ENCODE data around the gene DPEP2. TPM values are rescaled to one million over a fixed set of nuclear protein-coding genes. Genes with fewer than 3 reads are reported as not detected.

DPEP2 gene, protein sequence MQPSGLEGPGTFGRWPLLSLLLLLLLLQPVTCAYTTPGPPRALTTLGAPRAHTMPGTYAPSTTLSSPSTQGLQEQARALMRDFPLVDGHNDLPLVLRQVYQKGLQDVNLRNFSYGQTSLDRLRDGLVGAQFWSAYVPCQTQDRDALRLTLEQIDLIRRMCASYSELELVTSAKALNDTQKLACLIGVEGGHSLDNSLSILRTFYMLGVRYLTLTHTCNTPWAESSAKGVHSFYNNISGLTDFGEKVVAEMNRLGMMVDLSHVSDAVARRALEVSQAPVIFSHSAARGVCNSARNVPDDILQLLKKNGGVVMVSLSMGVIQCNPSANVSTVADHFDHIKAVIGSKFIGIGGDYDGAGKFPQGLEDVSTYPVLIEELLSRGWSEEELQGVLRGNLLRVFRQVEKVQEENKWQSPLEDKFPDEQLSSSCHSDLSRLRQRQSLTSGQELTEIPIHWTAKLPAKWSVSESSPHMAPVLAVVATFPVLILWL
- total RNA-seq (2014; rRNA removed; shearing (Covaris generic)), result not detected in 2 replicates

DNA sequence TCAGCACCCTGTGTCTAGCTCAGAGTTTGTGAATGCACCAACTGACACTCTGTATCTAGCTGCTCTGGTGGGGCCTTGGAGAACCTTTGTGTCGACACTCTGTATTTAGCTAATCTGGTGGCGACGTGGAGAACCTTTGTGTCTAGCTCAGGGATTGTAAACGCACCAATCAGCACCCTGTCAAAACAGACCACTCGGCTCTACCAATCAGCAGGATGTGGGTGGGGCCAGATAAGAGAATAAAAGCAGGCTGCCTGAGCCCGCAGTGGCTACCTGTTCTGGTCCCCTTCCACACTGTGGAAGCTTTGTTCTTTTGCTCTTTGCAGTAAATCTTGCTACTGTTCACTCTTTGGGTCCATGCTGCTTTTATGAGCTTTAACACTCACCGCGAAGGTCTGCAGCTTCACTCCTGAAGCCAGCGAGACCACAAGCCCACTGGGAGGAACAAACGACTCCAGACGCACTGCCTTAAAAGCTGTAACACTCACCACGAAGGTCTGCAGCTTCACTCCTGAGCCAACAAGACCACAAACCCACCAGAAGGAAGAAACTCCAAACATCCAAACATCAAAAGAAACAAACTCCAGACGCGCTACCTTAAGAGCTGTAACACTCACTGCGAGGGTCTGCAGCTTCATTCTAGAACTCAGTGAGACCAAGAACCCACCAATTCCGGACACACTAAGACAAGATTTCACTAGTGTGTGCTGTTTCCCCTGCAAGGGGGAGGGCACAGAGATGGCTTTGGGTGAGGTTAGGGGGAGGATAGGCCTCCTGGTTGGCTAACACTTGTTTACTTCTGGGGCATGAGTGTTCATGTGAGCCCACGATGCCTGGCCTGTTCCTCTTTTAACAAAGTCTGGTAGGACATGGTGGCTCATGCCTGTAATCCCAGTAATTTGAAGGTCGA, at the start of gene DPEP2:
DPEP2 (minus strand) TSS at position 706 of the 910 bp plus-strand sequence. CDS start 6,272 bp downstream, outside the sequence.

DNA sequence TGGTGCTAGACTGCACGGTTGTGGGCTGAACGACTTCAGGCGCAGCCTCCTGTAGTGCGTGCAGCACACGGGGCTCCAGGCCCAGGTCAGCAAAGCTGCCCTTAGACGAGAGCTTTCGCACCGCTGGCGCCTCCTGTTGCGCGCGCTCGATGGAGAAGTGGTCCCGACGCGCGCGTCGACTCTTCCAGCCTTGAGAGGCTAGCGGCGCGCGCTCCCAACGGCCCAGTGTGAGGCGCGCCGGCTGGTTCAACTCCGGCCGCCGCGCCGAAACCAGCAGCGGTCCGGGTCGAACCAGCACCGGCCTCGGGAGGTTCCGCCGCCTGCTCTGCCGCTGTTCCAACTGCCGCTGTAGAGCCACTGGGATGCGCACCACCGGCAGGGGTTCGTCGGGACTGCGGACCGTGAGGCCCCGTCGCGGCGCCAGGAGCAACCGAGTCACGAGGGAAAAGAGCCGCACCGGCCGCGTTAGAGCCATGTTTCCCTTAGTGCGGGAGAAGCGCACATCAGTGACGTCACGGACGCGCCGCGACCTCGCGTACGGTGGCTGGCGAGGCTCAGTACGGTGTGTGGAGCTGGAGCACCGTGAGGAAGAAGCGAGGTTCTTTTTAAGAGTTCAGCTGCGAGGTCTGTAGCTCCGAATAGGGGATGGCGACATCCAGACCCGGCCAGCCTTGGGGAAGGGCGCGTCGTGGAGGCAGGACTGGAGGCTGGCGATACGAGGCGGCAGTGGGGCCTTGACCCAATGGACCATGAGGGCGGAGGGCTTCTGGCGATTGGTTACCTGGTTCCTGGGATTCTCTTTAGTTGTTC, 23.6 kb upstream of the DPEP2 start, which contains the start of the genes DDX28 and DUS2:
DDX28 (minus strand) TSS at position 505 of the 810 bp plus-strand sequence; CDS start at position 475, 30 bp downstream.
DUS2 (plus strand) TSS at position 557 of the 810 bp plus-strand sequence. CDS start 14,740 bp downstream, outside the sequence.

DNA sequence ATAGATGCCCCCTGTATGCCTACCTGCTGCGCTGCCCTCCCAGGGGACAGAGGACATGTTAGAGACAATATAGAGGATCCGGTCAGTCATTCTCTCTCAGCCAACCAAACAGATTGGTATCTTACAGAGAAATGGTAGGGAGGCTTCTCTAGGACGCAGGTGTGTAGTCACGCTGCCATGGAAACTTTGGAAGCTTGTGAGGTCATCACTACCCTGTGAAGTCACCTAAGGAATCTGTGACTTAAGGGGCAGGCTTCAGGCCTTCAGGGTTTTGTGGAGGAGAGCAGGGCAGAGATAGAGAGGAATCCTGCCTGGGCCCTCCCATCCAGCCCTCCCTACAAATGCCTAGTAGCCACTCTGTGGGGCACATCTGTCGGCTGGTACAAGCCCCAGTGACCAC, 16.4 kb upstream of the DPEP2 start, which contains the start of gene DPEP2NB:
DPEP2NB (minus strand) TSS at position 231 of the 400 bp plus-strand sequence; CDS start at position 90, 141 bp downstream.

DNA sequence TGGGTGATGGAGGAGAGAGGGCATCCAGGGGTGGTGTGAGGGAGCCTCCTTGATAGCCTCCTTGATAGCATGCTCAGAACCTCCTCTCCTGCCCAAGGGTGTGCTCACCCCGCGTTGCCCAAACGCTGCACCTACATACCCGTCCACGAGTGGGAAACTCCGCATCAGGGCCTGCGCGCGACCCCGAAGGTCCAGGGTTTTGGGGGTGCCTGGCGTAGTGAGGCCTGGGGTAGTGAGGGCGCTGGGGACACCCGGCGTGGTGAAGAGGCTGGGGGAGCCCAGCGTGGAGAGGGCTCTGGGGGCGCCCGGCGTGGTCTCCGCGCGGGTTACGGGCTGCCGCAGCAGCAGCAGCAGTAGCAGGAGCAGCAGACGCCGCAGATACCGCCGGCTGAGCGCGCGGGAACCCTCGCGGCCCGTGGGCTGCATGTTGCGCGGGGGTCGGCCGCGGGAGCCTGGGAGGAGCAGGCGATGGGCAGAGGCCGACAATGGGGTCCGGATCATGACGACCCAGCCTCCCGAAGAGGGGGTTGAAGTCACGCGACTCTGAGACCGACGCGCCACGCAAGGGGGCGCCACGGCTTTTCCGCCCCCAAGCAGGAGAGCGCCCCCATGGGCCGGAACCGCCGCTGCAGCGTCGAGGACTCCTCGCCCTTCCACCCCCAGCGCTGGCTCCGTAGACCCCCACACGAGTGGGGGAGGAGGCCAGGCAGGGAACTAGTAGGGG, 19.2 kb downstream of the DPEP2 start, which contains the start of gene DPEP3:
DPEP3 (minus strand) TSS at position 545 of the 724 bp plus-strand sequence; CDS start at position 426, 119 bp downstream.

DNA sequence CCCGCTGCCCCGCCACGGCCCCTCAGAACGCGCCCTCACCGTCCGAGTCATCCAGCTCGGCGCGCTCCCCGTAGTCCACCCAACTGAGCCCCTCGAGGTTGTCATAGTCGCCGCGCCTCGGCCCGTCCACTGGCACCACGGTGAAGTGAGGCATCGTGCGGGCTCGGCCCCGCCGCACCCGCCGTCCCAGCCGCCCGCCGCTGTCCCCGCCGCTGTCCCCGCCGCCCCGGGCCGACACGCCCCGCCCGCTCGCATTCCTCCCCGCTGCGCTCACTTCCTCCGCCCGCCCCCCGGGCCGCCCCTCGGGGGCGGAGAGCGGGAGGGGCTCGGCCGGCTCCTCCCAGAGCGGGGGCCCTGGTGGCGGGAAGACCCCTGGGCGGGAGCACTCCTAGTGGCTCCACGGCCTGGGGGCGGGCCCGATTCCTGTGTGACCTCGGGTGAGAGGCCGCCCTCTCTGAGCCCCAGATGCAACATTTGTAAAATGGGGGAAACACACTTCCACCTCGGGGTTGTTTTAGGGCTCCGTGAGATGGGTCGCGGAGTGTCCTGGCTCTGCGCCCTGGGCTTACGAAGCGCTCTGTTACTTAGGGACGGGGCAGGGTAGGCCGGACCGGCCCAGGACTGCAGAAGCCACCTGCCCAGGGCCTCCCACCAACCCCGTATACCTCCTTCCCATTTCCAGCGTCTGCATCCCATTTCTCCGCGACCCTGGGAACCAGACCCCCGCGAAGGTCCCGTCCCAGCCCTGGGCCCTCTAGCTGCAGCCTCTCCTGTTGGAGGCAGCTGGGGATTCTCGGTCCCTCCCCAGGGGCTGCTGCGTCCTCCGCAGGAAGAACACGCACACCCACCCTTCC, 30.7 kb downstream of the DPEP2 start, which contains the start of gene SLC12A4:
SLC12A4 (minus strand) TSS at position 238 of the 854 bp plus-strand sequence; CDS start at position 154, 84 bp downstream.

DNA sequence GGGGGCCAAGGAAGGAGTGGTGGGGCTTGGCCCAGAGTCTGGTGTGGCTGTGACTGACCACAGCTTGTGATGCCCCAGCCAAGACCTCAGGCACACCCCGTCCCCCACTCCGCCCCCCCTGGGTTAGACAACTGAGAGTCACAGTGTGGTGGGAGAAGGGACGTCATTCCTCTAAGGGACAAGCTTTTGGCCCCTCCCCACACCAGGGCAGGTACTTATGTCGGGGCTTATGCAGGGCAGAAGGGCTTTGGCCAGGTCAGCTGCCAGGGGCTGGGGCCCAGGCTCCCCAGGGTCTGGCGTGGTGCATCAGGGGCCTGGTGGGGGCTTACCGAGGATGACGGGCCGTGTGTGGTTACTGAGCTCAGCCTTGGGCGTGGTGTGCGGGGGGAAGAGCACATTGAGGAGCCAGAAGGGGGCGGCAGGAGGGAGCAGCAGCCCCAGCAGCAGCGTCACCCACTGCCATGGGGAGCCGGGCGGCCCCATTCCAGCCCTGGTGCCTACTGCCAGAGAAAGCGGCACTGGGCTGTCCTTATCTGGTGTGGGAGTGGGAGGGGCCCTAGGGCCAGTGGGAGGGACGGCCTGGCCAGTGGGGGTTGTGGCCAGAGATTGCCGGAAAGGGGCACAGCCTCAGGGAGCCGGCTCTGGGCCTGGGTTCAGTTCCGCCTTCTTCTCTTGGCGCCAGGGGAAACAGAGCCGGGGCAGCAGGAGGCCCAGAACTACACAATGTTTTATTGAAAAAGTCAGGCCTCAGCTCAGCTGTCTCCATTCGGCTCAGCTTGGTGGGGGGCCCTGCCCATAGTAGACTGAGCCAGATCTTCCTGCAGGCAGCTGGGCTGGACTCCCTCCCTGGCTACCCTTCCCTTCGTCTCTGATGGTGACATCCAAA, 55.4 kb downstream of the DPEP2 start, which contains the start of gene LCAT:
LCAT (minus strand) TSS at position 502 of the 886 bp plus-strand sequence; CDS start at position 483, 19 bp downstream.

Small RNA genes lying within 50 kb of the gene (small RNA-seq; reads per million reads assigned to genes)
- not detected for gene RNU6-359P

Other genes with a start within 250 kb of the DPEP2 start
- gene RANBP10, start 192.9 kb downstream of the DPEP2 start, total RNA-seq (2014; rRNA removed; shearing (Covaris generic)), result 5.4 and 5.5 TPM in 2 replicates
- gene TSNAXIP1, start 192.6 kb downstream of the DPEP2 start, total RNA-seq (2014; rRNA removed; shearing (Covaris generic)), result 0.66 and 1.6 TPM in 2 replicates
- 36.9 and 37.4 TPM in 2 replicates for gene THAP11, start 157.2 kb downstream of the DPEP2 start, total RNA-seq (2014; rRNA removed; shearing (Covaris generic))
- 174 TPM in 2 replicates for gene NUTF2, start 152.6 kb downstream of the DPEP2 start, total RNA-seq (2014; rRNA removed; shearing (Covaris generic))
- gene CENPT, start 151.8 kb downstream of the DPEP2 start, total RNA-seq (2014; rRNA removed; shearing (Covaris generic)), result 29.7 and 30.7 TPM in 2 replicates
- 82.4 and 94.4 TPM in 2 replicates for gene EDC4, start 126.4 kb downstream of the DPEP2 start, total RNA-seq (2014; rRNA removed; shearing (Covaris generic))
- gene NRN1L, start 114.6 kb downstream of the DPEP2 start, total RNA-seq (2014; rRNA removed; shearing (Covaris generic)), result 0.30 TPM in 1 of 2 replicates, not detected in the other
- gene PSKH1, start 106.2 kb downstream of the DPEP2 start, total RNA-seq (2014; rRNA removed; shearing (Covaris generic)), result 6.7 and 11.1 TPM in 2 replicates
- gene CTRL, start 67.6 kb downstream of the DPEP2 start, total RNA-seq (2014; rRNA removed; shearing (Covaris generic)), result 1.6 and 4.0 TPM in 2 replicates
- 69.2 and 69.3 TPM in 2 replicates for gene PSMB10, start 62.6 kb downstream of the DPEP2 start, total RNA-seq (2014; rRNA removed; shearing (Covaris generic))
- 3.4 and 4.7 TPM in 2 replicates for gene LCAT, start 55.4 kb downstream of the DPEP2 start, total RNA-seq (2014; rRNA removed; shearing (Covaris generic))
- gene SLC12A4, start 30.8 kb downstream of the DPEP2 start, total RNA-seq (2014; rRNA removed; shearing (Covaris generic)), result 32.8 and 41.3 TPM in 2 replicates
- gene DPEP3, start 19.0 kb downstream of the DPEP2 start, total RNA-seq (2014; rRNA removed; shearing (Covaris generic)), result not detected in 2 replicates
- gene DPEP2NB, start 16.4 kb upstream of the DPEP2 start, total RNA-seq (2014; rRNA removed; shearing (Covaris generic)), result not detected in 2 replicates
- 28.6 and 31.1 TPM in 2 replicates for gene DDX28, start 23.7 kb upstream of the DPEP2 start, total RNA-seq (2014; rRNA removed; shearing (Covaris generic))
- gene DUS2, start 23.8 kb upstream of the DPEP2 start, total RNA-seq (2014; rRNA removed; shearing (Covaris generic)), result 19.3 and 25.8 TPM in 2 replicates
- 19.3 and 21.5 TPM in 2 replicates for gene NFATC3, start 85.9 kb upstream of the DPEP2 start, total RNA-seq (2014; rRNA removed; shearing (Covaris generic))
- gene ESRP2, start 236.6 kb upstream of the DPEP2 start, total RNA-seq (2014; rRNA removed; shearing (Covaris generic)), result 0.15 and 0.50 TPM in 2 replicates
- 17.0 and 18.0 TPM in 2 replicates for gene PLA2G15, start 245.9 kb upstream of the DPEP2 start, total RNA-seq (2014; rRNA removed; shearing (Covaris generic))